Measurements from ENCODE around the gene CALM3.

The CALM3 gene

GRCh38 chr19:46585539-46585938 is 15.6 kb upstream of the CALM3 start:
- FAIRE-seq, result no peak
- TF ChIP-seq, protein P1, sequence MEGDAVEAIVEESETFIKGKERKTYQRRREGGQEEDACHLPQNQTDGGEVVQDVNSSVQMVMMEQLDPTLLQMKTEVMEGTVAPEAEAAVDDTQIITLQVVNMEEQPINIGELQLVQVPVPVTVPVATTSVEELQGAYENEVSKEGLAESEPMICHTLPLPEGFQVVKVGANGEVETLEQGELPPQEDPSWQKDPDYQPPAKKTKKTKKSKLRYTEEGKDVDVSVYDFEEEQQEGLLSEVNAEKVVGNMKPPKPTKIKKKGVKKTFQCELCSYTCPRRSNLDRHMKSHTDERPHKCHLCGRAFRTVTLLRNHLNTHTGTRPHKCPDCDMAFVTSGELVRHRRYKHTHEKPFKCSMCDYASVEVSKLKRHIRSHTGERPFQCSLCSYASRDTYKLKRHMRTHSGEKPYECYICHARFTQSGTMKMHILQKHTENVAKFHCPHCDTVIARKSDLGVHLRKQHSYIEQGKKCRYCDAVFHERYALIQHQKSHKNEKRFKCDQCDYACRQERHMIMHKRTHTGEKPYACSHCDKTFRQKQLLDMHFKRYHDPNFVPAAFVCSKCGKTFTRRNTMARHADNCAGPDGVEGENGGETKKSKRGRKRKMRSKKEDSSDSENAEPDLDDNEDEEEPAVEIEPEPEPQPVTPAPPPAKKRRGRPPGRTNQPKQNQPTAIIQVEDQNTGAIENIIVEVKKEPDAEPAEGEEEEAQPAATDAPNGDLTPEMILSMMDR (IDR thresholded peaks at IDR 0.05; ENCODE audit: insufficient read depth, missing control alignments), result no peak

GRCh38 chr19:46586294-46586693 is 14.8 kb upstream of the CALM3 start:
- TF ChIP-seq, protein P1 (IDR thresholded peaks at IDR 0.05; ENCODE audit: insufficient read depth, missing control alignments), result no peak
- DNase-seq (ENCODE audit: insufficient read length, low spot score) (no peak), FAIRE-seq (no peak)

More at GRCh38 chr19:46585539-46585938, 15.6 kb upstream of the CALM3 start:
- no peak for DNase-seq (ENCODE audit: insufficient read length, low spot score)

- TF ChIP-seq, protein P1 (IDR thresholded peaks at IDR 0.05; ENCODE audit: insufficient read depth, missing control alignments), result no peak
- FAIRE-seq (no peak), DNase-seq (ENCODE audit: insufficient read length, low spot score) (no peak)
Measured at GRCh38 chr19:46587861-46588260, 13.3 kb upstream of the CALM3 start.

GRCh38 chr19:46591254-46591653 is 9.9 kb upstream of the CALM3 start:
- TF ChIP-seq, protein P1 (IDR thresholded peaks at IDR 0.05; ENCODE audit: insufficient read depth, missing control alignments), result no peak
- no peak for FAIRE-seq
- no peak for DNase-seq (ENCODE audit: insufficient read length, low spot score)

DNA sequence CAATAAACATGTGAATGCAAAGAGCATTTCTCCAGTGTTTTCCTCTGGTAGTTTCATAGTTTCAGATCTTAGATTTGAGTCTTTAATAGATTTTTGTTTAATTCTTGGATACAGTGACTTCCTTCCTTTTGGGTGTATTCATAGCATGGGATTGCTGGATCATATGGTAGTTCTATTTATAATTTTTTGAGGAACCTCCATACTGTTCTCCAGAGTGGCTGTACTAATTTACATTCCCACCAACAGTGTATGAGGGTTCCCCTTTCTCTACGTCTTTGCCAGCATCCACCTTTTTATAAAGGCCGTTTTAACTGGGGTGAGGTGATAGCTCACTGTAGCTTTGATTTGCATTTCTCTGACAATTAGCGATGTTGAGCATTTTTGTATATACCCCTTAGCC is 9.3 kb upstream of the CALM3 start:
- DNase-seq (ENCODE audit: insufficient read length, low spot score) (no peak), FAIRE-seq (no peak)
- TF ChIP-seq, protein P1 (IDR thresholded peaks at IDR 0.05; ENCODE audit: insufficient read depth, missing control alignments), result no peak

DNA sequence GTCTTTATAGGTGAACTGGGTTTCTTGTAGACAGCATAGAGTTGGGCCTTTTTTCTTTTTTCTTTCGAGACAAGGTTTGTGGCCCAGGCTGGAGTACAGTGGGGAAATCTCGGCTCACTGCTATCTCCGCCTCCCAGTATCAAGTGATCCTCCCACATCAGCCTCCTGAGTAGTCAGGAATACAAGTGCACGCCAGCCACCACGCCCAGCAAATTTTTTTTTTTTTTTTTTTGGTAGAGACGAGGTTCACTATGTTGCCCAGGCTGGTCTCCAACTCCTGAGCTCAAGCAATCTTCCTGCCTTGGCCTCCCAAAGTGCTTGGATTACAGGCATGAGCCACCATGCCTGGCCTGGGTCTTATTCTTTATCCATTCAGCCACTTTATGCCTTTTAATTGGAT is 5.1 kb upstream of the CALM3 start:
- DNase-seq (ENCODE audit: insufficient read length, low spot score) (no peak), FAIRE-seq (no peak)
- TF ChIP-seq, protein P1 (IDR thresholded peaks at IDR 0.05; ENCODE audit: insufficient read depth, missing control alignments), result no peak

DNA sequence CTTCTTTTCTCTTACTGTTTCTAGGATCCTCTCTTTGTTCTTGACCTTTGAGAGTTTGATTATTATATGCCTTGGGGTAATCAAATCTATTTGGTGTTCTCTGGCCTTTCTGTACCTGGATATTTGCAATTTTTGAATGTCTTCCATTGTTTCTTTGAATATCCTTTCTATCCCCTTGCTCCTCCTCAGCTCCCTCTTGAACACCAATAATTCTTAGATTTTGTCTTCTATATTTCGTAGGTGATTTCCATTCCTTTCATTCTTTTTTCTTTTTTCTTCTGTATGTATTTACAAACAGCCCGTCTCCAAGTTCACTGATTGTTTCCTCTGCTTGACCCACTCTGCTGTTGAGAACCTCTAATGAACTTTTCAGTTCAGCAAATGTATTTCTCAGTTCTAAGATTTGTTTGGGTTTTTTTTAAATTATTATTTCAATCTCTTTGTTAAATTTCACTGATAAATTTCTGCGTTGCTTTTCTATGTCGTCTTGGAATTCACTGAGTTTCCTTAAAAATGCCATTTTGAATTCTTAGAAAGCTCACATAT is 2.7 kb upstream of the CALM3 start:
- DNase-seq (ENCODE audit: insufficient read length, low spot score) (no peak), FAIRE-seq (no peak)
- TF ChIP-seq, protein P1 (IDR thresholded peaks at IDR 0.05; ENCODE audit: insufficient read depth, missing control alignments), result no peak
